Heart left ventricle (tissue), 16 donors: ENCODE results near the gene CDC42SE2. TPM values are rescaled to one million over a fixed set of nuclear protein-coding genes. Genes with fewer than 3 reads are reported as not detected.
"Not testable (repeated sequence)": the region's sequence is repeated elsewhere in the genome, so short reads cannot be mapped to it uniquely, and the experiment has no call there.

ENCODE experiments used
- ATAC-seq, 4 donors: fragments of 200-7000 bp; cut with Tn5 transposase; one replicate each; pipeline ENCODE4 v1.9.1; 2020 to 2022; ENCODE audit warnings: moderate library complexity in 4 of 4, mild to moderate bottlenecking in 3 of 4, moderate number of reproducible peaks in 1 of 4
- DNase-seq, 5 donors: peaks; one replicate each; pipeline ENCODE4 v3.0.0-alpha.2; 2020
- H3K27ac ChIP-seq, 12 donors: fragments of 200-600 bp; sonication (generic) in 4 of 12; one replicate each; pipeline versions ENCODE4 v1.5.0 to v1.8.0; 2016 to 2022; ENCODE audit warnings: mild to moderate bottlenecking in 2 of 12
- H3K27me3 ChIP-seq, 9 donors: fragments of 200-600 bp; sonication (generic) in 2 of 9; one replicate each; pipeline versions ENCODE4 v1.5.1 to v1.8.0; 2016 to 2022; ENCODE audit warnings: mild to moderate bottlenecking in 3 of 9
- H3K36me3 ChIP-seq, 9 donors: fragments of 200-600 bp; sonication (generic) in 2 of 9; one replicate each; pipeline versions ENCODE4 v1.5.0 to v1.8.0; 2018 to 2022; ENCODE audit warnings: mild to moderate bottlenecking in 2 of 9
- H3K4me1 ChIP-seq, 12 donors: fragments of 200-600 bp; sonication (generic) in 4 of 12; one replicate each; pipeline versions ENCODE4 v1.5.0 to v1.8.0; 2016 to 2022; ENCODE audit warnings: mild to moderate bottlenecking in 3 of 12
- H3K4me3 ChIP-seq, 12 donors: fragments of 200-600 bp; sonication (generic) in 4 of 12; one replicate each; pipeline versions ENCODE4 v1.5.0 to v1.8.0; 2017 to 2022; ENCODE audit warnings: mild to moderate bottlenecking in 9 of 12, moderate library complexity in 4 of 12
- H3K9me3 ChIP-seq, 12 donors: fragments of 200-600 bp; sonication (generic) in 4 of 12; one replicate each; pipeline versions ENCODE4 v1.5.0 to v1.8.0; 2016 to 2022; ENCODE audit warnings: mild to moderate bottlenecking in 1 of 12
- POLR2A ChIP-seq, 2 donors: fragments of 450-650 bp; IDR thresholded peaks; one replicate each; pipeline ENCODE4 v1.6.1; 2017; ENCODE audit warnings: antibody characterized with exemption in 2 of 2, mild to moderate bottlenecking in 2 of 2, moderate library complexity in 2 of 2
- WGBS, 4 donors: extraction: QIAGEN DNeasy Blood & Tissue Kit in 2 of 4; methylation state at CpG; one replicate each; pipeline versions ENCODE4 v1.1.5 to v1.1.7; 2013 to 2018; 5-methylcytosine and 5-hydroxymethylcytosine counted together
- intact Hi-C, 10 donors: fragments of 100-400 bp; cut with DNase I; formaldehyde crosslinking; loops; one replicate each; pipeline versions ENCODE4 v1.11.1 to v1.14.2; 2022
- polyA plus RNA-seq, 2 donors: library from polyadenylated mRNA; stranded (reverse); fragments of 200-250 nt; gene quantifications; one replicate each; pipeline ENCODE4 v1.2.3, GENCODE V29; 2013
- total RNA-seq, 9 donors: library from RNA; depleted of rRNA in 2 of 9; stranded (reverse); fragments of >200 nt in 2 of 9; fragmentation: NEBNext Ultra II Directional in 3 of 9; extraction: Animal tissue kit (Norgen Biotek cat#: 25700) in 3 of 9; gene quantifications; one replicate each; pipeline versions ENCODE4 v1.1.0 to v1.2.4, GENCODE V29; 2016 to 2023
- TF ChIP-seq, protein P1 (sequence below), 12 donors: fragments of 200-600 bp; sonication (generic) in 4 of 12; IDR thresholded peaks; one replicate each; pipeline versions ENCODE4 v1.5.0 to v1.8.0; 2018 to 2022; ENCODE audit warnings: antibody characterized with exemption in 12 of 12, mild to moderate bottlenecking in 5 of 12
- donor health status: ischemic (EF 13 %, LVEDD 7.1; RV severe dilation, severe dysfunction).
- donor health status: healthy with polysubstance abuse.
- donor health status: DM: no; HTN: yes; CAD: no.
- donor health status: DM: no; HTN: no; CAD: no.
- donor health status: ischemic (EF 25% LVEDD 6.9; RV normal size, moderate dysfunction).
- donor health status: ischemic (EF 25% LVEDD 5.7; RV mildly dilated, moderate dysfunction).
- donor health status: healthy.
- donor health status: DM: yes; HTN: yes; CAD: no.
- donor health status: ischemic (EF 35%, LVEDD 5.7; RV mildly dilated, moderate dysfunction).
- donor health status: nonischemic (EF 11% LVEDD 7.7; RV severe dilation, severe dysfunction).
- donor health status: DM: yes; HTN: yes; CAD: no.
- donor health status: PGD.
- donor health status: ischemic (EF 29% LVEDD 5.4; RV normal size, mild dysfunction).
- donor health status: nonischemic (EF 23%, LVEDD 6.1; RV moderate dilation, normal function).

The CDC42SE2 gene
- total and polyA plus RNA-seq, 11 donors: 4.8 to 29.2 (median 12.4) TPM

DNA sequence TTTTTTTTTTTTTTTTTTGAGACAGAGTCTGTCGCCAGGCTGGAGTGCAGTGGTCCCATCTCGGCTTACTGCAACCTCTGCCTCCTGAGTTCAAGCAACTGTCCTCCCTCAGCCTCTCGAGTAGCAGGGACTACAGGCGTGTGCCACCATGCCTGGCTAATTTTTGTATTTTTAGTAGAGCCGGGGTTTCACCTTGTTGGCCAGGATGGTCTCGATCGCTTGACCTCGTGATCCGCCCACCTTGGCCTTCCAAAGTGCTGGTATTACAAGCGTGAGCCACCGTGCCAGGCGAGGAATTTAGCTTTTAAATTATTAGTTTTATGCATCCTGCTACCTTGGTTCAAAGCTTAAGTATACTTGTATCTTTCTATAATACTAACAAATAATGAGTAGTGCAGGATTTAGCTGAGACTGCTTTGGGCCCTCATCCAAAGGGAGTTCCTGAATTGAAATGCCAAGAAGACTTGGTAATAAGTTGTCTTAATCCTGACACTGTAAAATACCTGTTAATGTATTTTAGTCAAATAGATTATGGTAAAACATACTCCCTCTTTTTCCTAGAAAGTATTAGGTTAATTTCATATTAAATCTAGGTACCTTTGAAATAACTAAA lies 5.0 kb downstream of the CDC42SE2 start:
- no peaks in the 10 kb centered on the region for H3K9me3 ChIP-seq
- no peaks in the 10 kb centered on the region for H3K27me3 ChIP-seq
- TF ChIP-seq, protein P1, sequence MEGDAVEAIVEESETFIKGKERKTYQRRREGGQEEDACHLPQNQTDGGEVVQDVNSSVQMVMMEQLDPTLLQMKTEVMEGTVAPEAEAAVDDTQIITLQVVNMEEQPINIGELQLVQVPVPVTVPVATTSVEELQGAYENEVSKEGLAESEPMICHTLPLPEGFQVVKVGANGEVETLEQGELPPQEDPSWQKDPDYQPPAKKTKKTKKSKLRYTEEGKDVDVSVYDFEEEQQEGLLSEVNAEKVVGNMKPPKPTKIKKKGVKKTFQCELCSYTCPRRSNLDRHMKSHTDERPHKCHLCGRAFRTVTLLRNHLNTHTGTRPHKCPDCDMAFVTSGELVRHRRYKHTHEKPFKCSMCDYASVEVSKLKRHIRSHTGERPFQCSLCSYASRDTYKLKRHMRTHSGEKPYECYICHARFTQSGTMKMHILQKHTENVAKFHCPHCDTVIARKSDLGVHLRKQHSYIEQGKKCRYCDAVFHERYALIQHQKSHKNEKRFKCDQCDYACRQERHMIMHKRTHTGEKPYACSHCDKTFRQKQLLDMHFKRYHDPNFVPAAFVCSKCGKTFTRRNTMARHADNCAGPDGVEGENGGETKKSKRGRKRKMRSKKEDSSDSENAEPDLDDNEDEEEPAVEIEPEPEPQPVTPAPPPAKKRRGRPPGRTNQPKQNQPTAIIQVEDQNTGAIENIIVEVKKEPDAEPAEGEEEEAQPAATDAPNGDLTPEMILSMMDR (IDR thresholded peaks at IDR 0.05): no peak
- TF ChIP-seq POLR2A (IDR thresholded peaks at IDR 0.05): no peak
- intact Hi-C loops: loop anchor here in 7 of 10 donors (10.0 kb wide), 5 partner anchors 104 to 1364 kb away; partner anchors contain the start of genes HINT1 (in 3 of the 7), CHSY3 (in 1 of the 7) and RAPGEF6 (in 1 of the 7)
- no peaks in the 10 kb centered on the region for H3K36me3 ChIP-seq
- WGBS, 4 donors: 93 to 97% (median 95%) methylated on average over 12 of the region's 12 CpGs
- DNase-seq: no peak
- peaks cover 0 to 80% (median 6%) of the 10 kb centered on the region in 12 donors for H3K4me1 ChIP-seq
- H3K27ac ChIP-seq: no peak overlapping the region
- H3K4me3 ChIP-seq: no peak overlapping the region
- no peak for ATAC-seq

DNA sequence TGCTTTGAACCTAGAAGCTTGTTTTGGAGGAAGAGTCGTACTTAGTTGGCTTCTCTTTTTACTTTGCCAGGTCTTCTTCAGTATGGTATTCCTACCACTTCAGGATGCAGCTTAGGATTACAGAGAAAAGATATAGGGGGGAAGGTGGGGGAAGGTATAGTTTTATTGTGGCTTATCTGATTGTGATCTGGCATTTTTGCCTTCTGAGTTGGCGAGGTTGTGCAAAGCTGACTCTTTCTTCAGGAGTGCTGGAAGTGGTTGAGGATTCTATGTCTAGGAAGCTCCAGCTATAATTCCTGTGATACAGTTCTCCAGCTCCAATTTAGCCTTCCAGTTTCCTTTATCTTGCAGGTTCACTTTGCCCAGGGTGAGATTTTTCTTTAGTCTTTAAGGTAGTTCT lies 7.0 kb downstream of the CDC42SE2 start:
- ATAC-seq: no peak
- TF ChIP-seq, protein P1 (IDR thresholded peaks at IDR 0.05): no peak
- no peak for TF ChIP-seq POLR2A (IDR thresholded peaks at IDR 0.05)
- 76 to 87% (median 80%) methylated on average over 2 of the region's 2 CpGs for WGBS, 4 donors
- Histone ChIP-seq H3K27ac (peak overlapping the region in 1 of 12 donors; percentile 58), H3K36me3 (no peaks in the 10 kb centered on the region), H3K27me3 (no peaks in the 10 kb centered on the region), H3K9me3 (no peaks in the 10 kb centered on the region), H3K4me1 (peaks cover 0 to 92% (median 2%) of the 10 kb centered on the region in 12 donors), H3K4me3 (no peak overlapping the region)
- intact Hi-C loops: loop anchor here in 1 of 10 donors (10.0 kb wide), 1 partner anchor 134 kb away; no protein-coding TSS in a partner anchor
- no peak for DNase-seq

DNA sequence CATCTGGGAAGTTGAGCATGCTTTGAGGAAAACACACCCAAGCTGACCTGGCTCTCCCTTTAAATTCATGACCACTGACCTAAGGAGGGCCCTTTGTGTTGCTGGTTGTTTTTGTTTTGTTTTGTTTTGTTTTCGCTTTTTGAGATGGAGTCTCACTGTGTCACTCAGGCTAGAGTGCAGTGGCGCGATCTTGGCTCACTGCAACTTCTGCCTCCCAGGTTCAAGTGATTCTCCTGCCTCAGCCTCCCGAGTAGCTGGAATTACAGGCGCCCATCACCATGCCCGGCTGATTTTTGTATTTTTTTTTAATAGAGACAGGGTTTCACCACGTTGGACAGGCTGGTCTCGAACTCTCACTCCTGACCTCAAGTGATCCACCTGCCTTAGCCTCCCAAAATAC lies 8.0 kb downstream of the CDC42SE2 start:
- H3K4me1 ChIP-seq: peaks cover 0 to 88% (median 0%) of the 10 kb centered on the region in 12 donors

DNA sequence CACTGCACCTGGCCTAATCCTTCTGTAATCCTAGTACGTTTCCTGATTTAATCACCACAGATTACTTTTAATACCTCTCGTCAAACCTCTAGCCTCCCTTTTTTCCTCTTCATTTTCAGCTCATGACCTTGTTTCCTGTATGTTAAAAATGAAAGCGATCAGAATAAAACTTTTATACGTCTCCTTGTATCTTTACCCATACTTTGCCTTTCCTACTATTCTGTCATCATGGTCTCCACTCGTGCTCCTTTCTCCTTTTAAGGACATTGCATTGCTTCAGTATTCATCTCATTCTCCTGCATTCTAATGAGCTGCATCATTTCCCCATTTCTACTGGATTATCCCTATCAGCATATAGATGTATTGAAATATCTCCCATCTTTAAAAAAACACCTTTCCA lies 8.5 kb downstream of the CDC42SE2 start:
- TF ChIP-seq POLR2A (IDR thresholded peaks at IDR 0.05): no peak
- TF ChIP-seq, protein P1 (IDR thresholded peaks at IDR 0.05): no peak
- no peaks in the 10 kb centered on the region for H3K27me3 ChIP-seq
- peaks cover 0 to 88% (median 0%) of the 10 kb centered on the region in 12 donors for H3K4me1 ChIP-seq
- intact Hi-C loops: loop anchor here in 1 of 10 donors (10.0 kb wide), 1 partner anchor 132 kb away; no protein-coding TSS in a partner anchor
- peak overlapping the region in 2 of 12 donors; percentile 6 to 21 for H3K4me3 ChIP-seq
- peak overlapping the region in 1 of 12 donors; percentile 58 for H3K27ac ChIP-seq
- H3K9me3 ChIP-seq: no peaks in the 10 kb centered on the region
- DNase-seq: no peak
- ATAC-seq: no peak
- WGBS, 4 donors: 61 to 75% (median 63%) methylated on average over 5 of the region's 5 CpGs
- H3K36me3 ChIP-seq: no peaks in the 10 kb centered on the region

More for the DNA sequence above, 8.0 kb downstream of the CDC42SE2 start:
- Histone ChIP-seq H3K4me3 (peak overlapping the region in 2 of 12 donors; percentile 6 to 21), H3K27ac (peak overlapping the region in 1 of 12 donors; percentile 58)
- H3K36me3 ChIP-seq, H3K9me3 ChIP-seq, H3K27me3 ChIP-seq, DNase-seq: not testable (repeated sequence)
- 78 to 87% (median 85%) methylated on average over 8 of the region's 8 CpGs for WGBS, 4 donors
- peak in 1 of 4 donors; percentile 47 for ATAC-seq
- intact Hi-C loops: loop anchor here in 1 of 10 donors (10.0 kb wide), 1 partner anchor 133 kb away; no protein-coding TSS in a partner anchor
